T-helper 1 cell treated with Interleukin-12 subunit alpha and Interleukin-12 subunit beta and Interleukin-4 antibody, amounts not matched to agents 30 ng/mL and 1 ng/mL, for 36 hours (primary cell): ENCODE results near the gene IL3. TPM values are rescaled to one million over a fixed set of nuclear protein-coding genes. Genes with fewer than 3 reads are reported as not detected.

ENCODE experiments used
- intact Hi-C: fragments of 100-400 bp; cut with micrococcal nuclease; formaldehyde crosslinking; loops from one replicate; pipeline ENCODE4 v1.15.1; 2024
- total RNA-seq: library from RNA; stranded (reverse); gene quantifications from 2 replicates; pipeline ENCODE4 v1.2.3, GENCODE V29; 2022

IL3 gene
- total RNA-seq, 1 donor from 2014 or later = 6.0 TPM

DNA sequence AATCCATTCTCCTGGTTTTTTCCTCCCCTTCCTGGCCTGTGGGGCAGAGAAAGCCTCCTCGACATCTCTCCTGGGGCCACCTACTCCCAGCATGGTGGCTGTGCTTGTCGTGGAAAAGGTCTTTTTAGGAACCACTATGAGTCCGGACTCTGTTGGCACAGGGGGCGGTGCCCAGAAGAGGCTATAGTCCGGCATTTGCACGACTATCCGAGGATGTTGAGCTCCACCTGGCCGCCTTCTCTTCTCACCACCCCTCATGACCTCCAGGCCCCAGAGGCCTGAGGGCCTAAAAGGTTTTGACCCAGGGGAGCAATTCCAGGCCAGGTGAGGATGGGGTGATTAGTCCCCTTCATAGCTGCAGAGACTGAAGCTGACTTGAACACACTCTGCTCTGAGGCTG lies 27.2 kb downstream of the IL3 start:
- intact Hi-C loops = no loop called here

DNA sequence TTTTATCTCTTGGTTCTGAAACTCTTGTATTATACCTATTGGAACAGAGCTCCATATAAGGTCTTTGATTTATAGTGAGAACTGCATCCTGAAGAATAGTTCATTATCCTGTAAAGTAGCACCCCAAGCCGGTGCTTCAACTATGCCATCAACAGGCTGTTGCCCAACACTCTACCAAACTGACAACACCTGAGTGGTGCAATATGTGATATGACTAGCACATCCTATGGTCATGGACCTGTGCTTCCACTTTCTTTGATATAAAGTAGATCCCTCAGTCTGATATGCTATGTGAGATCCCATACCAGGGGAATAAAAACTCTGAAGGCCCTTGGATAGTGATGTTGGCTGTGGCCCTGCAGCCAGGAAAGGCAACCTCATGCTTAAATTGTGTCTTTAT lies 28.9 kb downstream of the IL3 start:
- intact Hi-C loops = loop anchor here (1.0 kb wide), 1 partner anchor 10 kb away; no protein-coding TSS in a partner anchor

DNA sequence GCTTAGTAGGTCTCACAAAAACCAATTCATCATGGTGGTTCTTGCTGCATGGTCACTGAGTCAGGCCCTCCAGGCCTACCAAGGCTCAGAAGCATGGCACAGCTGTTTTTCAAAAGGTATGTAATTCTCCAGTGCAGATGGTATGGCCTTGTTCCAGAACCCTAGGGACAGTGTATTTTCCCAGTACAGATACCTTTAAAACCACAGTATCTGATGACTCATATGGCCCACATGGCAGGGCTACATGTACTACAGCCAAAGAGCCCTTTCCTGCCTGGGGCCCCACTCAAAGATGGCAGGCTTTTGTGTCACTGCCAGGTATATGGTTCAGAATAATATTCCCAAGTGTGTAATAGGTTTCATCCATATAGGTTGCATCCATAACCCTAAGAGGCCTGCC lies 29.7 kb downstream of the IL3 start:
- intact Hi-C loops = no loop called here

DNA sequence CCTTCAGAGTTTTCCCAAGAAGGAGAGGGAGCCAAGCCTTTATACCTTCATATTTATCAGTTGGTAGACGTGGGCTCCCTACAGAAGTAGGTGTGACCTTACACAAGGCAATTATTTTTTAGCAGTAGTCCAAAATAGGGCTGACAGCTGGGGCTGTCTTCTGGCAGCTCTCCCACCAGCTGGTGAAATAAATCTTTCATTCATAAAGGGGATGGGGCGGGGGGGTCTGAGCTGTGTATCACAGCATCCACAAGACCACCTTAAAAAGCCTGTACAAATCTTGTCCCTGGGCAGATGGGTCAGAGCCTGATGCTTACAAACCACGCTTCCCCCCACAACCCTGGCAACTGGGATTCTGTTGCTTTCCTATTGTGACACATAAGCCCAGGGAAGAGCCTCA lies 32.8 kb downstream of the IL3 start:
- intact Hi-C loops = no loop called here

DNA sequence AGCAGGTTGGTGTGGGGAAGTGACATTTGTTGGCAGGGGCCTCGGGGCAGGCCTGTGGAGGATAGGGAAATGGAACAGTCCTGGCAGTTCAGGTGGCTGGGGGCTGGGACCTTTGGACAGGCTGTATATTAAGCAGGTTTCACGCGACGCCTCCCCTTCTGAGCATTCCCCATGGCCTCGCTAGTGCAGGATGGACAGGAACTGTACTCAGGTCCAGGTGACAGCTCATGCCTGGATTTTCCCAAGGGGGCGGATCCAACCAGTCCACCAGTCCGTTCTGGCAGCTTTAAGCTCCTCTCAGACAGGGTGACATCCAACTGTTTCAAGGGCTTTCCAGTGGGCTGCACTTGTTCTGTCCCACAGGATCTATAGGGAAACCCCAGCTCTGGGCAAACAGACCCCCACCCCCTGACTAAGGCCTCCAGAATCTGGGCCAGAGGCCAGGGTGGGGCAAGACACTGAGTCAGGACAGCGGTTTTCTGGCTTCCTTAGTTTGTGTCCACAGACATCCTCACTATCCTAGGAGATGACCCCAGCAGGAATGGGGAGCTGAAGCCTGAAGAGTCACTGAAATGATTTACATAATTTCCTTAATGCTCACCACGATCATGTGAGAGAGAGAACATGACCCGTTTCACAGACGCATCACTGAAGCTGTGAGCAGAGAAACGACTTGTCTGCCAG lies 34.1 kb downstream of the IL3 start:
- intact Hi-C loops = no loop called here

DNA sequence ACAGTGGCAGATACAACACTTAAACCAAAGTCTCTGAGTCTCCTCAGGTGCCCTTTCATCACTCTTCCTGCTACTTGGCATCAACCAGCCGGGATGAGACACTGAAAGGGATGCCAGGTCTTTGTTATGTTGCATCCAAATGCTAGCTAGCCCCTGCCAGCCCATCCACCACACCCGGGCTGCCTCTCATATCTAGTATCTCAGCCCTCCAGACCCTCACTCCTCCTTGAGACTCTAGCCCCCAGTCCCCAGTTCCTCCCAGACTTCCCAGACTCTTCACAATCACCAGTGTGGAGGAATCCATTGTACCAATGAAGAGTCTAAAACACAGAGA lies 34.6 kb downstream of the IL3 start:
- intact Hi-C loops = no loop called here

DNA sequence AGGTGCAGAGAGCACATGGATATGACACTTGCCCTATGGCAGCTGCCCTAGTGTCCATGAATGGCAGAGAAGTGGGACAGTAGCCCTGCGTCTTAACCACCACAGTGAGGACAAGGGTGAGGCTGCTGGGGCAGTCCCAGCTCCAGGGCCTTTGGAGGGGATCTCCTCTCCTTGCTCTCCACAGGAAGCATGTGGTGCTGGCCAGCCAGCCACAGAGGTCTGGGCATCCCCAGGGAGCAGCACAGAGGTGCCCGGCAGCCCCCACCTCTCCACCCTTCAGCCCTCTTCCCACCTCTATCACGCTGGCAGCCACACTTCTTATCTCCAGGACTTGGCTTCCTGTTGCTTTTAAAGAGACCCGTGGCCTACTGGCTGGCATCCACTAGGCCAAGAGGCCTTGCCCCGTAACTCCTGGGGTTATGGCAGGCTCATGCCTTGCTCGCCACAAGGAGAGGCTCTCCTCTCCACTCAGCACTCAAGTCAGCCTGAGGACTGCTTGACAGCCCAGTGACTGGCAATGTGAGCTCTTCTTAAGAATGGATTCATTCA lies 35.0 kb downstream of the IL3 start:
- intact Hi-C loops = no loop called here

DNA sequence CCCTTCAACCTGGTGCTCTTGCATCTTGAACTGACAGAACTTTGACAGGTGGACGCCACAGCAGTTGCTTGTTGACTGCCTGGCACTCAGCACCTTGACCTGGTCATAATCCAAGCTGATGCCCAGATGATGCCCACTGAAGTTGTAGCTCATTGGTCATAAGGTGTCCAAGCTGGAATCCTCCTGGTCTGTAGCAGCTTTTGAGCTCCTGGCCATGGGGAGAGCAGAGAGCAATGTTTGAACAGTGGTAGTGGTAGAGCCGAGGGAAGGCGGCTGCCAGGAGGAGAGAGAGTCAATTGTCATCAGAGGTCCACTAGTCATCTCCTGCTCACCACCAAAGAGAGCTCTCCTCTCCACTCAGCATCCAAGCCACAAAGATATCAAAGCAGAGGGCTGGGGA lies 36.4 kb downstream of the IL3 start:
- intact Hi-C loops = no loop called here

DNA sequence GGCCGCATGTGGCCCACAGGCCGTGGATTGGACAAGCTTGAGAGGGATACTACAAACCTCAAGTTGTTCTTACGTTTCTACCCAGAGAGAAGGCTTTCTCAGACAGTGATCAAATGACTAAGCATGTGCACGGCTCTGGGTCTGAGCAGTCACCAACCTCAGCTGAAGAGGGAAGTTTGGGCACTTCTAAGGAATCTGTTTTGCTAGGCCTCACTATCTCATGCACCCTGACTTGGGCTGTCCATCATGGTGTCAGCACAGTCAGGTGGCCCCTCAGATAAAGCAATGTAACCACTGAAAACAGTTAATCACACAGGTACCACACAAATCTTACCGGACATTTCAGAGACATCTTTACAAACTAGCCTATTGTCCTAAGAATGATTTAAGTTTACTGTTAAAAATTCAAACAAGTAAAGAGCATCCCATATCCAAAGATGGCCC lies 37.7 kb downstream of the IL3 start:
- intact Hi-C loops = no loop called here

DNA sequence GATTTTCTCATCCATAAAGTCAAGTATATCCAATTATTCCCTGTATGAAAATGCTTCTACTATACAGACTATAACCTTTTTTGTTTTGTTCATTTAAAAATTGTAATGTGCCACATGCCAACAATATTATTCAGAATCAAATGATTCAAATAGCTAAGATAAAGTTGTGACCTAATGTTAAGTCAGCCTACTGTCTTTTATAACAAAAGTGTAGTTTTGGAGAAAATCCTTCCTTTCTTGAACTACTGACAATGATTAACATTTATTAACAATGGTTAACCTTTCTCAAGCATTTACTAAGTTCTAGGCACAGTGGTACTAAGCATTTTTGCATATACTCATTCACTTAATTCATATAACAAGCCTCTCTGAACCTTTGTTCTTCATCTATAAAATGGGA lies 38.2 kb downstream of the IL3 start:
- intact Hi-C loops = loop anchor here (1.0 kb wide), 3 partner anchors 9 to 301 kb away; partner anchors contain the start of gene FNIP1

DNA sequence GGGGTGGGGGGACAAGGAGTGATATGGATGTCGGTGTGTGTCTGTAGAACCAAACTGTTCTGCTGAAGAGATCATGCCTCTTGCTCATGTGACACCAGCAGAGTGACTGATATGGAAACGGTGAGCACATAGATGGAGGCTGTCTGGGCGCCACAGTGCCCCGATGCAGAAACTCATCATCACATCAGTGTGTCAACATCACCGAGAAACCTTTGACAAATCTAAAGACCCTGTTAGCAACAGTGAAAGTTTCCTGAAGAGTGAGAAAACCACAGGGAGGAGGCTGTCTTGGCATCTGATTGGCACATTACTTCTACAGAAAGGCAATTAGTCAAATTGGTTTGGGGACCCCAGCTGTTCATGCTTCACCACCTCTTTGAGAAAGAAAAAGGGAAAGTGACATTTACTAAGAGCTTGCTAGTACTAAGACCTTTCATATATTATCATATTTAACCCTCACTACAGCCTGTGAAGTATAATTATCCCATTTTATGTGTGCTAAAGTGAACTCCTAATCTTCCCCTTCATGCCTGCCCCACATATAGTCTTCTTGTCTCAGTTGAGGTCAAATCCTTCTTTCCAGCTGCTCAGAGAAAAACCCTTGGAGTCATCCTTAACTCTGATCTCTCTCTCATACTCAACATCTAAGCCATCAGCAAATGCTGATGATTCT lies 38.8 kb downstream of the IL3 start:
- intact Hi-C loops = loop anchor here (1.0 kb wide), 3 partner anchors 10 to 302 kb away; partner anchors contain the start of gene FNIP1

DNA sequence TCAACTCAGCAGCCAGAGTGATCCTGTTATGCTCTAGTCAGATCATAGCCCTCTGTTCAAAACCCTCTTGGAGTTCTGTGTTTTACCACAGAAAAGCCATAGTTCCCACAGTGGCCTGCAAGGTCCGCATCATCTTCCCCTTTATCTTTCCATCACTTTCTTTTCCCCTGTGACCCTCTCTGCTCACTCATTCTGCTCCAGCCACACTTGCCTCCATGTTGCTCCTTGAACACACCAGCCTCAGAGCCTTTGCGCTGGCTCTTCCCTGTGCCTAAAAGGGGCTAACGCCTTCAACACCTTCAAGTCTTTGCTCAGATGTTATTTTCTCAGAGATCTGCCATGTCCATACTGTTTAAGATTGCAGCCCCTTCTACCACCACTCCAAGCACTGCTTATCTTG lies 39.5 kb downstream of the IL3 start:
- intact Hi-C loops = loop anchor here (1.0 to 5.0 kb wide), 6 partner anchors 11 to 838 kb away; partner anchors contain the start of genes CDC42SE2 and FNIP1

DNA sequence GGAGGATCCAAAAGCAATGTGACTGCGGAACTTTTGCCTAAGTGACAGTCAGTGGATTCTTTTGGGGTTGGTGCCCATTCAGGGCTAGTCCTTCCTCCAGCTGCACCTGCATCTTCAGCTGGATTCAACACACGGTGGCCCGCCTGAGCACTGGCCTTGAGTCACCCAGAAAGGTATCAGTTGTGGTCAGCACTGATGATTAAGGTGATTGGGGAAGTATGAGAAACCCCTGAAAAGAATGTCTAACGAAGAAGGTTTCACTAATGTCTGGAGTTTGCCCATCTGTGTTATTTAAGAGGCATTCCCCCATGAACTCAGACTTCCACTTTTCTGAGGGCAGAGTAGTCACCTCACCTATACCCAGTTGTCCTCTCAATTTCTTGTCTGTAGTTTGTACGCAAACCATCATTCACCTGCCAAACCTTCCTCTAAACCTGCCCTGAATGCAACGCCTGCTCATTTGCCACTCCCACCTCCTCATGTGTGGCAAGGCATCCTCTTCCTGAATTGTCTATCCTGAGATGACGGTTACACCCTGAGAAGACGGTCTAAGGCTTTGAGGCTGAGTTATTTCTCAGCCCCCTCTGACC lies 40.3 kb downstream of the IL3 start:
- intact Hi-C loops = loop anchor here (5.0 kb wide), 3 partner anchors 568 to 838 kb away; partner anchors contain the start of gene CDC42SE2

DNA sequence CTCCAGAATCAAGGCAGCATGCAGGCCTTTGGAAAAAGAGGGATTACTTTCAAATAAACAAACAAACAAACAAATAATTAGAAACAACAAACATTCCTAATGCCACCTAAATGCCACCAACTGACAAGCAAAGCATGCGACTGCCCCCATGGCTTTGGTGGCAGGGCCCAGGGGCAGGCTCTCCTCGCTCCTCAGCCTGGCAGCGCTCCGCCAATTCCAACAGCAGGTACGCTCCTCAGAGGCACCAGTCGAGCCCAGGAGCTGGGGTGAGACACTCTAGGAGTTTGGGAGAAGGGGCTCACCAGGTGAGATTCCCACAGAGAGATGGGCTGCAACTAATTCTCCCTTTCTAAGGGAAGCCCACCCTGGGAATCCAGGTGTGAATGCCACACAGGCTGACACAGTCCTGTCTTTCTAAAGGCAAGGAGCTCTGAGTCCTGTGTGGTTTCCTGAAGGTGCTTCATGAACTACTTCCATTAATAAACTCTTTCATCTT lies 41.0 kb downstream of the IL3 start:
- intact Hi-C loops = loop anchor here (5.0 kb wide), 3 partner anchors 569 to 839 kb away; partner anchors contain the start of gene CDC42SE2

DNA sequence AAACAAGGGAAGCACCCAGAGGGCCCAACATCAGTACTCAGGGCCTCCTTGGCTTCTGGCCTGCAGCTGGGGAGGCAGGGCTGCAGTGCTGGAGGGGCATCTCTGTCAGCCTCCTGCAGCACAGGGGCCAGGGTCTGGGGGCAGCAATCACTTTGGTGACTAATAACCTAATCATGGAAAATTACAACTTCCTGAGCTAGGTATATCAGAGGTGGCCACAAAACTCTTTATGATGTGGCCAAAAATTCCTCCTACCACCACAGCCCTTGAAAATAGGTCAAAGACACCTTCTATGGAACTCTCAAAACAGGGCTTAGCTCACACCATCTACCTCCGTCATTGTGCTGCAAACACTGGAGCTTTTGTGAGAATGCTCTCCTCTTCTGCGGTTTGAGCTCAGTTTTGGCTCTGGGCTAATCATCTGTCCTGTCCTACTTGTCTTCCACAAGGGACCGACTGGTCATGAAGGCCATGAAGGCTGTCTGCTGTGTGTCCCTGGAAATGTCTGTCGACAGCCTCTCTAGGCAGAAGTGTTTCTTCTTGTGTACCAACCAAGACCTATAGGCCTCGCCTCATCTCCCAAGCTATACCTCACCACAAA lies 41.7 kb downstream of the IL3 start:
- intact Hi-C loops = loop anchor here (2.0 to 5.0 kb wide), 6 partner anchors 33 to 840 kb away; partner anchors contain the start of gene CDC42SE2

DNA sequence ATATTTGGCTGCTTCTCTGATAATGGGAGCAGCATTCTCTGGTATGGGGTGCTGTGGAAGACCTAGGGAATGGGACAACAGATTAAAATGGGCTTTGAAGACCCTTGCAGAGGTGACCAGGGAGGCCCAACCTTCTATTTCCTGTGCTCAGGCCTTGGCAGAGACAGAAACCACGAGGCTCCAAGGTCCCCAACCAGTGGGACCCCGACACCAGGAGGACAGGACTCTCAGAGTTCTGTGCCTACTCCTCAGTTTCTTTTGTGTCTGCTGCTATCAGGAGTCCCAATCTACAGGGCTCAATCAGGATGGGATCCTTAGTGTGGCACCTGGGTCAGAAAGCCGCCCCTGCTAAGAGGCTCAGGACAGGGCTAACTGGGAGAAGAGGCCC lies 42.5 kb downstream of the IL3 start:
- intact Hi-C loops = loop anchor here (1.0 to 5.0 kb wide), 12 partner anchors 8 to 841 kb away; partner anchors contain the start of genes CDC42SE2 and RAPGEF6

DNA sequence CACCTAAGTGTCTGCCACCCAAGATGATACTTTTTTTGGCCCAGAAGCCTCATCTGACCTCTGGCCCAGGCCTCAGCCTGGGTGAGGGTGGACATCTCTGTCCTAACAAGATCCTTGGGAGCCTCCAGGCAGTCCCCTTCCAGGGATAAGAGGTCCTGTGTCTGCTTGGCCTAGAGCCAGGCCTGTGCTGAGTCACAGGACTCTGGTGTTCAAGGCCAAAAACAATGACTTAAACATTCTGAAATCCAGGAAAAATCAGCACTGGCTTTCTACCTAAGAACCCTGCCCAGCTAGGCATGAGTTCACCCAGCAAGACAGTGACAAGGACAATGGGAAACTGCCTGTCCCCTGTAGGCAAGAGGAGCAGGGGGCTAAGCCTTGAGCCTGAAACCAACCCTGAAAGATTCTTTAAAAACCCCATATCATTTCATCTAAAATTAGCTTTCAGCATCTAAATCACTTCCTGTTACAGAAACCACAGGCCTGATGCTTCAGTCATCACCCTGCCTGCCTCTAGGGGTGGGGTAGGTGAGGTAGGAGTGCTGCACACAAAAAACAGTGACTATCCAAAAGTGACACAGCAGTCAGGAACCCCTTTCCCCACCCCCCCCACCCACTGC lies 43.0 kb downstream of the IL3 start:
- intact Hi-C loops = loop anchor here (1.0 to 5.0 kb wide), 12 partner anchors 8 to 841 kb away; partner anchors contain the start of genes CDC42SE2 and RAPGEF6

DNA sequence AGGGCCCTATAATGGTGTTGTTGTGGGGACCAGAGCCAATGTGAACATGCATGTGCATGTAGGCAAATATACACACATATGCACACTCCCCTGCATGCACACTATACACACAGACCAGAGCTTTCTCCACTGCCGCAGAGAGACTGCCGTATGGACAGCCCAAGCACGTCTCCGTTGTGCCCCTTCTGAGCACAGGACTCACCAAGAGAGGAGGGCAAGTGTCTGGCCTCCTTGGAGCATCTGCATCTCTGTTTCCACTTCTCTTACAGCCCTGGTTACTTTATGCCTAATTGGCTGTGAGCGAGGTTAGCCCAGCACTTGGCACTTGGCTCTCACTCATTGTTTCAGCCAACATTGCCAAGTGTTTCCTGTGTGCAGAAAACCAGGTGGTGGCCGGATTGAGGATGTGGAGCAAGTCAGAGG lies 43.5 kb downstream of the IL3 start:
- intact Hi-C loops = loop anchor here (1.0 to 5.0 kb wide), 13 partner anchors 7 to 842 kb away; partner anchors contain the start of genes CDC42SE2 and RAPGEF6

DNA sequence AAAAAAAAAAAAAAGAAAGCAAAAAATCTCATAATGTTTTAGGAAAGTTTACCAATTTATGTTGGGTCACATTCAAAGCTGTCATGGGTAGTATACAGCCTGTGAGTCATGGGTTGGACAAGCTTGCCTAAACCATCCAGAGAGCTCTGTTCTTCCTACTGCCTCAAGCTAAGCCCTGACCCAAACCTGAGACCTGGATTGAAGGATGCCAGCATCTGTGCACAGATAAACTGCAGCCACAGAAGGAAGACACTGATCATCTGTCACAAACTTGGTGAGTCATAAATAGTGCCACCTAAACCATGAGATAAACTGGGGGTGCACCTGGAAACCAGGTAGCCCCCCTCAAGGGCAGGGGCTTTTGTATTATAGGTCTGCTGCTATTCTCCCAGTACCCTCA lies 44.1 kb downstream of the IL3 start:
- intact Hi-C loops = loop anchor here (1.0 to 5.0 kb wide), 4 partner anchors 392 to 842 kb away; partner anchors contain the start of gene CDC42SE2

DNA sequence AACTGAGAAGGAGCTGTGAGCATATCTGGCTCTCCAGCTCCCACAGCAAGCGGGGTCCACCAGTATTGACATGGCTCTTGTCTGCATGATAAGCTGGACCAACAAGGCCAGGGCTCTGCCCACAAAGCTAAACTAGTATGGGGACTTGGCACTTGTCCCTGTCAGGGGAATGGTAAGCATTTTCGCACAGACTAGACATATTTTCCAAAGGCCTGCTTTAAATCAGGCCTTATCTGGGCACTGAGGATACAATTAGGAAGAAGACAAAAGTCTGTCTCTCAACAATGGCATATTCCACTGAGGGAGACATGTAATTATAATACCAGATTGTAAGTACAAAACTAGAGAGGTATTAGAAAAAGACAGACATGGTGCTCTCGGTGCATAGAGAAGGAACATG lies 45.2 kb downstream of the IL3 start:
- intact Hi-C loops = no loop called here
